Measurements from ENCODE around the gene ARHGEF4.

DNA sequence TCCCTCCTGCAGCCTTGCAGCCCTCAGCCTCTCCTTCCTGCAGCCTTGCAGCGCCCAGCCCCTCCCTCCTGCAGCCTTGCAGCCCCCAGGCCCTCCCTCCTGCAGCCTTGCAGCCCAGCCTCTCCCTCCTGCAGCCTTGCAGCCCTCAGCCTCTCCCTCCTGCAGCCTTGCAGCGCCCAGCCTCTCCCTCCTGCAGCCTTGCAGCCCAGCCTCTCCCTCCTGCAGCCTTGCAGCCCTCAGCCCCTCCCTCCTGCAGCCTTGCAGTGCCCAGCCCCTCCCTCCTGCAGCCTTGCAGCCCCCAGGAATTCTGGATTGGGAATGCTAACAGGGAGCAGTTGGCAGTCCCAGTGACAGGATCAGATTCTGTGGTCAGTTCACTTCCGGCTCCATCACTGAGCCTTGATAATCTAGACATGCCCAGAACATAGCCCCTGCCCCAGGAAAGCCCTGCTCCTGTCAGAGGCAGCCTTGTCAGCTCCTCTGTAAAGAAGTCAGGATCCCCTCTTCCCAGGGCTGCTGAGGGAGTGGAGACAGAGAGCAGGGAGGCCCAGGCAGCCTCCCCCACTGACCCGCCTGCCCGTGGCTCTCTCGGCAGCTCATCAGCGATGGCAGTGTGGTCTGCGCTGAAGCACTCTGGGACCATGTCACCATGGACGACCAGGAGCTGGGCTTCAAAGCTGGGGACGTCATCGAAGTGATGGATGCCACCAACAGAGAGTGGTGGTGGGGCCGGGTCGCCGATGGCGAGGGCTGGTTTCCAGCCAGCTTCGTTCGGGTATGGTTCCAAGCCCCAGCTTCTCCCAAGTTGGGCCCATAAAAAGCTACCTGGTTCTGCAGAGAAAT, 201.8 kb downstream of the ARHGEF4 start:
- TF ChIP-seq, protein P1, sequence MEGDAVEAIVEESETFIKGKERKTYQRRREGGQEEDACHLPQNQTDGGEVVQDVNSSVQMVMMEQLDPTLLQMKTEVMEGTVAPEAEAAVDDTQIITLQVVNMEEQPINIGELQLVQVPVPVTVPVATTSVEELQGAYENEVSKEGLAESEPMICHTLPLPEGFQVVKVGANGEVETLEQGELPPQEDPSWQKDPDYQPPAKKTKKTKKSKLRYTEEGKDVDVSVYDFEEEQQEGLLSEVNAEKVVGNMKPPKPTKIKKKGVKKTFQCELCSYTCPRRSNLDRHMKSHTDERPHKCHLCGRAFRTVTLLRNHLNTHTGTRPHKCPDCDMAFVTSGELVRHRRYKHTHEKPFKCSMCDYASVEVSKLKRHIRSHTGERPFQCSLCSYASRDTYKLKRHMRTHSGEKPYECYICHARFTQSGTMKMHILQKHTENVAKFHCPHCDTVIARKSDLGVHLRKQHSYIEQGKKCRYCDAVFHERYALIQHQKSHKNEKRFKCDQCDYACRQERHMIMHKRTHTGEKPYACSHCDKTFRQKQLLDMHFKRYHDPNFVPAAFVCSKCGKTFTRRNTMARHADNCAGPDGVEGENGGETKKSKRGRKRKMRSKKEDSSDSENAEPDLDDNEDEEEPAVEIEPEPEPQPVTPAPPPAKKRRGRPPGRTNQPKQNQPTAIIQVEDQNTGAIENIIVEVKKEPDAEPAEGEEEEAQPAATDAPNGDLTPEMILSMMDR (IDR thresholded peaks at IDR 0.05) = no peak
- no peak for TF ChIP-seq POLR2AphosphoS5 (IDR thresholded peaks at IDR 0.05)

Measured in sigmoid colon (tissue), 4 donors.